Measurements from ENCODE around the gene ZFYVE28.

DNA sequence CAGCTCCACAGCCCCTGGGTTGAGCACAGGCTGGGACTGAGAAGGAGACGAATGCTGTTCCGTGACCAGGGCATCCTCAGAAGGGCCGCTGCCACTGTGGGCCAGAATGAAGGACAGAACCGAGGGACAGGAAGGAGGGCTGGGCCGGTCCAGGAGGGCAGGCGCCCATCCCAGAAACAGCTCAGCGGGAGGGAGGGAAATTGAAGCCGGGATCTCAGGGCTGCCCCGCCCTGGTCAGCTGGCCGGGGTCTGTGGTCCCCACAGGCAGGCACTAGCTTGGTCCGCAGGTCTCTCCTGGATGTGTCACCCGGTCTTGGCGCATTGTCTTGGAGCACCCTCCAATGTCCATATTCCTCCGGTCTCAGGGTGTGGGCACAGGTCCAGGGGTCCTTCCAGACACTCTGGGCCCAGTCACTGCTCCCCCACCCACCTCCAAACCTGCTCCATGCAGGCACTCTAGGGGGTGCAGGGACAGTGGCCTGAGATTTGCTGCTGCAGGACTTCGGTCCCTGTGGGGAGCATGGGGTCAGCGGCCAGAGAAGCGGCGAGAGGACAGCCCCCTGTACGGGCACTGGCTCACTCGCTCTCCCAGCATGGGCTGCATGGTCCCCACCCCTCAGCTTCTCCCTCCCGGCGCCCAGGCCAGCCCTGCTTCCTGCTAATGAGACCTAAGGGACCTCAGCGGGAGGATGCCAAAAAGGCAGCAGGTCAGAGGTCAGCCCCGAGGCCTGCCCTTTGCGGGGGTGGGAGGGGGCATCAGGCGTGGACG is 132.6 kb downstream of the ZFYVE28 start:
- TF ChIP-seq CTCF (conservative IDR thresholded peaks at IDR 0.05) (no peak), EZH2 (IDR thresholded peaks at IDR 0.05; ENCODE audit: low read depth) (no peak)
